K562 (cell line): ENCODE data around the gene FOXP3. TPM values are rescaled to one million over a fixed set of nuclear protein-coding genes. Genes with fewer than 3 reads are reported as not detected.

Experiments used
- ATF3 ChIP-seq, 2 experiments: fragments of 450-650 bp in 1 of 2; sonication (generic) in 1 of 2; formaldehyde crosslinking in 1 of 2; IDR thresholded peaks in 1 of 2; conservative IDR thresholded peaks in 1 of 2; 2 replicates each; pipeline versions ENCODE4 v1.6.1 to v1.8.1; 2016 to 2023; ENCODE audit warnings: mild to moderate bottlenecking in 2 of 2, moderate library complexity in 2 of 2, inconsistent platforms in 1 of 2, missing genetic modification reagents in 1 of 2
- CREB3L1 ChIP-seq: fragments of 450-650 bp; IDR thresholded peaks from 2 replicates; pipeline ENCODE4 v1.6.1; 2014; ENCODE audit warnings: low read depth, mild to moderate bottlenecking, moderate library complexity, borderline replicate concordance
- ESRRA ChIP-seq: fragments of 450-650 bp; IDR thresholded peaks from 2 replicates; pipeline ENCODE4 v1.6.1; 2014; ENCODE audit warnings: low read depth, mild to moderate bottlenecking, moderate library complexity, borderline replicate concordance
- HMGXB4 ChIP-seq: sonication (generic); formaldehyde crosslinking; IDR thresholded peaks from 2 replicates; pipeline ENCODE4 v1.8.1; 2023; ENCODE audit warnings: mild to moderate bottlenecking, missing genetic modification reagents
- MGA ChIP-seq: fragments of 450-650 bp; IDR thresholded peaks from 2 replicates; pipeline ENCODE4 v1.6.1; 2016; ENCODE audit warnings: mild to moderate bottlenecking, moderate library complexity
- POLR2B ChIP-seq: fragments of 450-650 bp; IDR thresholded peaks from 2 replicates; pipeline ENCODE4 v1.6.1; 2018; ENCODE audit warnings: low read depth; ENCODE audit not compliant: partially characterized antibody
- RBFOX2 ChIP-seq: fragments of 200-400 bp; formaldehyde crosslinking; IDR thresholded peaks from 2 replicates; pipeline ENCODE4 v1.6.1; 2017; ENCODE audit warnings: low read depth, mild to moderate bottlenecking, low read length, moderate library complexity
- ZNF277 ChIP-seq: fragments of 250-450 bp; sonication (Bioruptor Pico); IDR thresholded peaks from 2 replicates; pipeline ENCODE4 v1.8.0; 2022; ENCODE audit warnings: inconsistent platforms, mild to moderate bottlenecking, moderate library complexity, borderline replicate concordance
- polyA plus RNA-seq, 8 experiments: library from polyadenylated mRNA; depleted of rRNA in 4 of 8; stranded (reverse) in 5 of 8; unstranded in 3 of 8; fragments of >200 nt; fragmentation: Nextera tagmentation in 2 of 8; fragmentation: Illumina TruSeq in 1 of 8; extraction: Ambion mirVana in 2 of 8; extraction: Trizol in 1 of 8; gene quantifications; 2 replicates each; pipeline versions ENCODE4 v1.2.1 to v1.2.3, GENCODE V29; 2011 to 2014; ENCODE audit warnings: inconsistent platforms in 1 of 8, missing spikeins in 1 of 8
- total RNA-seq, 7 experiments: library from RNA; depleted of rRNA in 6 of 7; stranded (reverse); fragments of >200 nt in 6 of 7; fragmentation: Illumina TruSeq in 2 of 7; extraction: Trizol in 2 of 7; gene quantifications; 2 replicates each; pipeline versions ENCODE4 v1.2.1 to v1.2.3, GENCODE V29; 2011 to 2021; ENCODE audit warnings: low replicate concordance in 1 of 7

FOXP3 gene
- total and polyA plus RNA-seq, 9 of the 15 experiments (the other 6 are each of a cell fraction or from before 2014, with no cell fraction given): 0.04 to 0.24 (median 0.07) TPM; not detected in 4

GRCh38 chrX:49230500-49231232 is 33.8 kb downstream of the FOXP3 start (continued):
- peak; percentile 54 for TF ChIP-seq MGA
- no peak for TF ChIP-seq CREB3L1
- TF ChIP-seq RBFOX2: peak; percentile 65
- no peak for TF ChIP-seq POLR2B
- TF ChIP-seq ESRRA: no peak
- TF ChIP-seq HMGXB4 (CRISPR knock-in tag): no peak
- no peak for TF ChIP-seq ATF3 (IDR thresholded peaks at IDR 0.05)
- no peak for TF ChIP-seq ATF3 (CRISPR knock-in tag; conservative IDR thresholded peaks at IDR 0.05)
- no peak for TF ChIP-seq ZNF277 (CRISPR knock-in tag)
